Measurements from ENCODE around the gene ACP7. TPM values are rescaled to one million over a fixed set of nuclear protein-coding genes. Genes with fewer than 3 reads are reported as not detected.
"Not testable (repeated sequence)": the region's sequence is repeated elsewhere in the genome, so short reads cannot be mapped to it uniquely, and the experiment has no call there.

The ACP7 gene
- total RNA-seq, 1 donor from 2014 or later = not detected

GRCh38 chr19:39064405-39064804 is 19.8 kb upstream of the ACP7 start:
- no peak overlapping the region for H3K4me3 Mint-ChIP-seq (ENCODE audit: unreplicated experiment)
- no peak overlapping the region for H3K4me3 ChIP-seq (ENCODE audit: insufficient read depth, low read depth, low read length)
- no peak overlapping the region for H3K27ac Mint-ChIP-seq (ENCODE audit: unreplicated experiment)
- H3K4me2 ChIP-seq (ENCODE audit: low read length) = no peak overlapping the region
- peaks cover 7% of the 10 kb centered on the region for H3K27me3 Mint-ChIP-seq (ENCODE audit: low read depth, unreplicated experiment)
- H3K36me3 Mint-ChIP-seq (ENCODE audit: low read depth, unreplicated experiment) = no peaks in the 10 kb centered on the region
- H4K20me1 ChIP-seq (ENCODE audit: insufficient read depth, low read length) = no peaks in the 10 kb centered on the region
- no peak for FAIRE-seq
- no peaks in the 10 kb centered on the region for H3K36me3 ChIP-seq (ENCODE audit: insufficient read depth, low read length)
- H3K9ac ChIP-seq (ENCODE audit: low read length) = no peak overlapping the region
- H3K27me3 ChIP-seq (ENCODE audit: insufficient read depth, low read length) = no peaks in the 10 kb centered on the region
- H3K9me3 ChIP-seq (ENCODE audit: insufficient read depth, low read depth, low read length) = no peaks in the 10 kb centered on the region
- no peaks in the 10 kb centered on the region for H3K4me1 ChIP-seq (ENCODE audit: insufficient read depth, low read length)
- H3K27ac ChIP-seq (ENCODE audit: low read depth, low read length) = no peak overlapping the region
- peaks cover 4% of the 10 kb centered on the region for H3K9me3 Mint-ChIP-seq (ENCODE audit: unreplicated experiment)
- no peaks in the 10 kb centered on the region for H3K4me1 Mint-ChIP-seq (ENCODE audit: low read depth, unreplicated experiment)
- H2AFZ ChIP-seq (ENCODE audit: low read depth, low read length) = no peak overlapping the region
- H3K79me2 ChIP-seq (ENCODE audit: insufficient read depth, low read length) = no peaks in the 10 kb centered on the region
- no peak for TF ChIP-seq EZH2 (IDR thresholded peaks at IDR 0.05; ENCODE audit: insufficient read depth, low read length)
- no peak for TF ChIP-seq CTCF (IDR thresholded peaks at IDR 0.05; ENCODE audit: insufficient read depth, low read depth, low read length)
- DNase-seq (ENCODE audit: low read depth) = no peak

GRCh38 chr19:39065928-39066327 is 18.2 kb upstream of the ACP7 start:
- no peaks in the 10 kb centered on the region for H3K9me3 ChIP-seq (ENCODE audit: insufficient read depth, low read depth, low read length)
- Mint-ChIP-seq H3K9me3 (ENCODE audit: unreplicated experiment) (peaks cover 4% of the 10 kb centered on the region), H3K4me3 (ENCODE audit: unreplicated experiment) (no peak overlapping the region), H3K27ac (ENCODE audit: unreplicated experiment) (no peak overlapping the region), H3K36me3 (ENCODE audit: low read depth, unreplicated experiment) (no peaks in the 10 kb centered on the region), H3K4me1 (ENCODE audit: low read depth, unreplicated experiment) (no peaks in the 10 kb centered on the region), H3K27me3 (ENCODE audit: low read depth, unreplicated experiment) (peaks cover 7% of the 10 kb centered on the region)
- no peak overlapping the region for H2AFZ ChIP-seq (ENCODE audit: low read depth, low read length)
- H3K4me2 ChIP-seq (ENCODE audit: low read length) = no peak overlapping the region
- no peak for FAIRE-seq
- H3K36me3 ChIP-seq (ENCODE audit: insufficient read depth, low read length) = no peaks in the 10 kb centered on the region
- no peaks in the 10 kb centered on the region for H3K79me2 ChIP-seq (ENCODE audit: insufficient read depth, low read length)
- TF ChIP-seq CTCF (IDR thresholded peaks at IDR 0.05; ENCODE audit: insufficient read depth, low read depth, low read length) (no peak), EZH2 (IDR thresholded peaks at IDR 0.05; ENCODE audit: insufficient read depth, low read length) (no peak)
- no peak overlapping the region for H3K9ac ChIP-seq (ENCODE audit: low read length)
- H3K27ac ChIP-seq (ENCODE audit: low read depth, low read length) = no peak overlapping the region
- H3K4me3 ChIP-seq (ENCODE audit: insufficient read depth, low read depth, low read length) = no peak overlapping the region
- H3K27me3 ChIP-seq (ENCODE audit: insufficient read depth, low read length) = no peaks in the 10 kb centered on the region
- no peaks in the 10 kb centered on the region for H4K20me1 ChIP-seq (ENCODE audit: insufficient read depth, low read length)
- H3K4me1 ChIP-seq (ENCODE audit: insufficient read depth, low read length) = no peaks in the 10 kb centered on the region
- DNase-seq (ENCODE audit: low read depth) = no peak

- H3K36me3 Mint-ChIP-seq (ENCODE audit: low read depth, unreplicated experiment) = no peaks in the 10 kb centered on the region
- no peak overlapping the region for H3K4me2 ChIP-seq (ENCODE audit: low read length)
- H3K4me1 ChIP-seq (ENCODE audit: insufficient read depth, low read length) = no peaks in the 10 kb centered on the region
- DNase-seq (ENCODE audit: low read depth) (no peak), FAIRE-seq (no peak)
- H3K9me3 Mint-ChIP-seq (ENCODE audit: unreplicated experiment) = peaks cover 2% of the 10 kb centered on the region
- H3K4me1 Mint-ChIP-seq (ENCODE audit: low read depth, unreplicated experiment) = no peaks in the 10 kb centered on the region
- H2AFZ ChIP-seq (ENCODE audit: low read depth, low read length) = no peak overlapping the region
- H3K4me3 ChIP-seq (ENCODE audit: insufficient read depth, low read depth, low read length) = no peak overlapping the region
- no peaks in the 10 kb centered on the region for H3K9me3 ChIP-seq (ENCODE audit: insufficient read depth, low read depth, low read length)
- H3K9ac ChIP-seq (ENCODE audit: low read length) = no peak overlapping the region
- no peaks in the 10 kb centered on the region for H3K36me3 ChIP-seq (ENCODE audit: insufficient read depth, low read length)
- no peaks in the 10 kb centered on the region for H4K20me1 ChIP-seq (ENCODE audit: insufficient read depth, low read length)
- H3K4me3 Mint-ChIP-seq (ENCODE audit: unreplicated experiment) = no peak overlapping the region
- no peak for TF ChIP-seq EZH2 (IDR thresholded peaks at IDR 0.05; ENCODE audit: insufficient read depth, low read length)
- TF ChIP-seq CTCF (IDR thresholded peaks at IDR 0.05; ENCODE audit: insufficient read depth, low read depth, low read length) = no peak
- no peak overlapping the region for H3K27ac ChIP-seq (ENCODE audit: low read depth, low read length)
- H3K27ac Mint-ChIP-seq (ENCODE audit: unreplicated experiment) = no peak overlapping the region
- H3K79me2 ChIP-seq (ENCODE audit: insufficient read depth, low read length) = no peaks in the 10 kb centered on the region
- H3K27me3 Mint-ChIP-seq (ENCODE audit: low read depth, unreplicated experiment) = peaks cover 5% of the 10 kb centered on the region
- H3K27me3 ChIP-seq (ENCODE audit: insufficient read depth, low read length) = no peaks in the 10 kb centered on the region
These were observed 17.1 kb upstream of the ACP7 start for GRCh38 chr19:39067104-39067503.

GRCh38 chr19:39068259-39068658 is 15.9 kb upstream of the ACP7 start:
- not testable (repeated sequence) for H3K9ac ChIP-seq (ENCODE audit: low read length); H3K27me3 ChIP-seq (ENCODE audit: insufficient read depth, low read length); H4K20me1 ChIP-seq (ENCODE audit: insufficient read depth, low read length); H3K27ac ChIP-seq (ENCODE audit: low read depth, low read length); H3K9me3 Mint-ChIP-seq (ENCODE audit: unreplicated experiment); H3K4me3 Mint-ChIP-seq (ENCODE audit: unreplicated experiment); H3K4me1 Mint-ChIP-seq (ENCODE audit: low read depth, unreplicated experiment); H3K36me3 ChIP-seq (ENCODE audit: insufficient read depth, low read length); H3K27me3 Mint-ChIP-seq (ENCODE audit: low read depth, unreplicated experiment); H3K27ac Mint-ChIP-seq (ENCODE audit: unreplicated experiment); DNase-seq (ENCODE audit: low read depth); H3K4me1 ChIP-seq (ENCODE audit: insufficient read depth, low read length); H3K36me3 Mint-ChIP-seq (ENCODE audit: low read depth, unreplicated experiment); H3K4me3 ChIP-seq (ENCODE audit: insufficient read depth, low read depth, low read length); H3K4me2 ChIP-seq (ENCODE audit: low read length); H2AFZ ChIP-seq (ENCODE audit: low read depth, low read length); H3K79me2 ChIP-seq (ENCODE audit: insufficient read depth, low read length); FAIRE-seq; H3K9me3 ChIP-seq (ENCODE audit: insufficient read depth, low read depth, low read length)
